Transverse colon (tissue), 3 donors: ENCODE measurements around the gene ZNF324.

Experiments
- POLR2A ChIP-seq: fragments of 450-650 bp; IDR thresholded peaks from one replicate; pipeline ENCODE4 v1.6.1; 2016; ENCODE audit warnings: antibody characterized with exemption, mild to moderate bottlenecking, moderate library complexity
- TF ChIP-seq, protein P1 (sequence below), 5 experiments: fragments of 200-600 bp in 3 of 5; fragments of 450-650 bp in 2 of 5; sonication (generic) in 3 of 5; IDR thresholded peaks; 1 replicate in 2 of 5; 2 replicates in 3 of 5; pipeline ENCODE4 v1.5.1; 2016 to 2017; ENCODE audit warnings: antibody characterized with exemption in 5 of 5, inconsistent platforms in 3 of 5, mild to moderate bottlenecking in 2 of 5, moderate library complexity in 1 of 5

DNA sequence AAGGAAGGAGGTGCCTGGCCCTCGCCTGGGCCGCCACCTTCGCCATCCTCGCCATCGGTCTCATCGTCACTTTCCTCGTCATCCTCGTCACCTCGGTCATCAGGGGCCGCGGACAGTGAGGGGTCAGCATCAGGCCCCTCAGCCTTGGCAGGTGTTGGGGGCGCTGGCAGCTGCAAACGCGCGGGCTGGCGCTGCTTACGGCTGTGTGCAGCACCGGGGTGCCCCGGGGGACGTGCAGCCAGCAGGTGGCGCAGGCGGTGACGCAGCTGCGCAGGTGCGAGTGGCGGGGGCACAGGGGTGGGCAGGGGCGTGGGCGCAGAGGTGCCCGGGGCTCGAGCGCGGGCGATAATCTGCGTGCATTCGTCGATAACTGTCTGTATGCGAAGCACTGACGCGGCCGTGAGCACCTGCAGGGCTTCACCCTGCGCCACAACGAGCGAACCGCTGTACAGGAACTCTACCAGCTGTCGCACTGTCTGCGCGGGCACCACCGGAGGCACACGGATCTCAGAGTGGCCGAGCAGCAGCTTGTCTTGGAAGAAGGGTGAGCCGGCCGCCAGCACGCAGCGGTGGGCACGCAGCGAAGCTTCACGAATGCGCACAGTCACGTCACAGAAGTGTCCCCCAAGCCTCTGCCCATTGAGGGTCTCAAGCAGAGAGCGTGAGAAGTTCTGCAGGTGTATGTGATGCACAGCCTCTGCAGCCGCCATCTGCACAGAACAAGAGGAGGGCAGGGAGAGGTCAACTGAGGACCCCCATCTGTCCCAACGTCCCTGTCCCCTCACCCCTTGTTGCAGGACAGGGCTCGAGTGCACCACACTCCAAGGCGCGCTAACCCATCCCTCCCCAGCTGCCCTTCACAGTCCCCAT lies 50.3 kb downstream of the ZNF324 start:
- TF ChIP-seq POLR2A, result no peak
- TF ChIP-seq, protein P1, sequence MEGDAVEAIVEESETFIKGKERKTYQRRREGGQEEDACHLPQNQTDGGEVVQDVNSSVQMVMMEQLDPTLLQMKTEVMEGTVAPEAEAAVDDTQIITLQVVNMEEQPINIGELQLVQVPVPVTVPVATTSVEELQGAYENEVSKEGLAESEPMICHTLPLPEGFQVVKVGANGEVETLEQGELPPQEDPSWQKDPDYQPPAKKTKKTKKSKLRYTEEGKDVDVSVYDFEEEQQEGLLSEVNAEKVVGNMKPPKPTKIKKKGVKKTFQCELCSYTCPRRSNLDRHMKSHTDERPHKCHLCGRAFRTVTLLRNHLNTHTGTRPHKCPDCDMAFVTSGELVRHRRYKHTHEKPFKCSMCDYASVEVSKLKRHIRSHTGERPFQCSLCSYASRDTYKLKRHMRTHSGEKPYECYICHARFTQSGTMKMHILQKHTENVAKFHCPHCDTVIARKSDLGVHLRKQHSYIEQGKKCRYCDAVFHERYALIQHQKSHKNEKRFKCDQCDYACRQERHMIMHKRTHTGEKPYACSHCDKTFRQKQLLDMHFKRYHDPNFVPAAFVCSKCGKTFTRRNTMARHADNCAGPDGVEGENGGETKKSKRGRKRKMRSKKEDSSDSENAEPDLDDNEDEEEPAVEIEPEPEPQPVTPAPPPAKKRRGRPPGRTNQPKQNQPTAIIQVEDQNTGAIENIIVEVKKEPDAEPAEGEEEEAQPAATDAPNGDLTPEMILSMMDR (IDR thresholded peaks at IDR 0.05), result no peak
